Measurements from ENCODE around the gene SPDYE2. TPM values are rescaled to one million over a fixed set of nuclear protein-coding genes. Genes with fewer than 3 reads are reported as not detected.
"Not testable (repeated sequence)": the region's sequence is repeated elsewhere in the genome, so short reads cannot be mapped to it uniquely, and the experiment has no call there.

Gene SPDYE2
- total and polyA plus RNA-seq, 3 donors from 2014 or later: 5.4 to 19.5 (median 15.6) TPM

DNA sequence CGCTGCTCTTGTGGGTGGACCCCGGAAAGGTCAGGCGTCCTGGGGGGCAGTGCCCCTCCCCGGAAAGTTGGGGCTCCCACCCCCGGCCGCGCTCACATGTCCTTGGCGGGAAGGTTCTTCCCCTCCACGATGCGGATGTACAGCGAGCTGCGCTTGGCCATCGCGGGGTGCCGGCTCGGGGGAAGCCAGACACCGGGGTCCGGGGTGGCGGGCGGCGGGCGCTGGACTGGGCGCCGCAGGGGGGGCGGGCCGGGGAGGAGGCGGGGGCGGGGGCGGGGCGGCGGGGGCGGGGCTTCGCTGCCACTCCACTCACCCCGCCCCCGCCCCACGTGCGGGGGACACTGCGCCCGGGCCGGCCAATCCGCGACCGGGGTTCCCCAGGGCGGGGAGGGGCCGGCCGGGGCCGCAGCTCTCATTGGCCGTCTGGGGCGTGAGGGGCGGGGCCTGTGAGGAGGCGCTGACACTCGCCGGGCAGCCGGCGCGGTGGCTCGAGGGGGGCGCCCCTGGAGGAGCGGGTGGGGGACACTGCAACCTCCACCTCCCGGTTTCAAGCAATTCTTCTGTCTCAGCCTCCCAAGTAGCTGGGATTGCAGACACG is 33.4 kb upstream of the SPDYE2 start, which contains the start of gene RASA4B:
Gene RASA4B (minus strand): TSS at position 228 of the 598 bp plus-strand sequence. CDS start 67 bp downstream, at position 161.
- H3K4me3 ChIP-seq; H3K36me3 ChIP-seq (ENCODE audit: low read depth, missing control alignments); H3K9me3 ChIP-seq; H3K27me3 ChIP-seq; intact Hi-C loops (cut with DNase I; ENCODE audit: low total_unique reads); H3K27ac ChIP-seq; DNase-seq; H3K4me1 ChIP-seq: not testable (repeated sequence)
- no CpG with 5 or more reads among the region's 61 CpGs for WGBS, 2 donors

DNA sequence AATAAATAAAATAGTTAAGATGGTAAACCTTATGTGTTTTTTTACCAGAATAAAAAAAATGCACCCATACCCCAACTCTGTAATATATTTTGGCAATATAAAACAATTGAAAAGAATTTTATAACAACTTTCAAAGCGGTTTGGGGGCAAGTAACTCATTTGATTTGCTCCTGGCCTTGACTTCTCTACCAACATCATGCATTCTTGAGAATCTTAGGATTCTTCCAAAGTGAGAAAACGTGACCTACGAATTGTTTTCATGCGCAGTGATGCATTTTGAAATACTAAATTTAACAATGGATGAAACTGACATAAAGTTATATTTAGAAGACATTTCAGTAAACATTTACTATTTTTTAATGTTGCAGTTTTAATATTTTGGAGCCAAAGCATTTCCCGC is 30.2 kb upstream of the SPDYE2 start:
- DNase-seq; H3K4me3 ChIP-seq; H3K27ac ChIP-seq; H3K27me3 ChIP-seq; H3K4me1 ChIP-seq; intact Hi-C loops (cut with DNase I; ENCODE audit: low total_unique reads); H3K9me3 ChIP-seq; H3K36me3 ChIP-seq (ENCODE audit: low read depth, missing control alignments): not testable (repeated sequence)
- WGBS, 2 donors: 91% methylated on average over 4 of the region's 5 CpGs; no CpG with 5 or more reads in 1 of the 2 donors

DNA sequence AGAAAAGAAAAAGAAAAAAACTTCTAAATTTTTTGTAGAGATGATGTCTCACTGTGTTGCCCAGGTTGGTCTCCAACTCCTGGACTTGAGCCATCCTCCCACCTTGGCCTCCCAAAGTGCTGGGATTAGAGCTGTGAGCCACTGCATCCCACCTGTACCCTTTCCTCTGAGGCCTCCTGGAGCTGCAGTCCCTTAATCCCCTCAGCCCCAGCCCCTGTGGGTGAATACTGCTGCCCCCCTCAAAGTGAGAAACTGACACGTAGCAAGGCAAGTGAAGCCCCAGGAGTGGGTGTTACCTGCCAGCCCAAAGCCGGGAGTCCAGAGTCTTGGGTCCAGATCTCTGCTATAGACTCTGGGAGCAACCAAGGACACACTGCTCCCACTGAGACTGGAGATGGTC is 26.2 kb upstream of the SPDYE2 start:
- H3K9me3 ChIP-seq; H3K4me3 ChIP-seq; H3K4me1 ChIP-seq; DNase-seq; H3K36me3 ChIP-seq (ENCODE audit: low read depth, missing control alignments); H3K27ac ChIP-seq; H3K27me3 ChIP-seq; intact Hi-C loops (cut with DNase I; ENCODE audit: low total_unique reads): not testable (repeated sequence)
- 100% methylated on average over 1 of the region's 2 CpGs; no CpG with 5 or more reads in 1 of the 2 donors for WGBS, 2 donors

DNA sequence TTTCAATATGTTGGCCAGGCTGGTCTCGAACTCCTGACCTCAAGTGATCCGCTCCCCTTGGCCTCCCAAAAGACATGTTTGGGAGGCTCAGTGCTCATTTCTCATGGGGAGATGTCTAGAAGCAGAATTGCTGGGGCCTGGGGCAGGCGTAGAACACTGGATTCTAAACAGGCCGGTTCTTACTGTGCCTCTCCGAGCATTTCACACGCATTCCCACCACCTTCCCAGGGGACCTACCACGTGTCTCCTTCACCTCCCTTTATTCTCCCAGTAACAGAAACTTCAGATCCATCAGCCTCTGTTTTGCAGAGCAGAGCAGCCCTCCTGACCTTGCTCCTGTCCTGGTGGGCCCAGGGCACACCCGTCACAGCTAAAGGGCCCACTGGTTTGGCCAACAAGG is 23.8 kb upstream of the SPDYE2 start:
- H3K4me3 ChIP-seq; H3K9me3 ChIP-seq; DNase-seq; intact Hi-C loops (cut with DNase I; ENCODE audit: low total_unique reads); H3K27ac ChIP-seq; H3K27me3 ChIP-seq; H3K4me1 ChIP-seq; H3K36me3 ChIP-seq (ENCODE audit: low read depth, missing control alignments): not testable (repeated sequence)
- 40 to 57% methylated on average over 1 of the region's 8 CpGs for WGBS, 2 donors

DNA sequence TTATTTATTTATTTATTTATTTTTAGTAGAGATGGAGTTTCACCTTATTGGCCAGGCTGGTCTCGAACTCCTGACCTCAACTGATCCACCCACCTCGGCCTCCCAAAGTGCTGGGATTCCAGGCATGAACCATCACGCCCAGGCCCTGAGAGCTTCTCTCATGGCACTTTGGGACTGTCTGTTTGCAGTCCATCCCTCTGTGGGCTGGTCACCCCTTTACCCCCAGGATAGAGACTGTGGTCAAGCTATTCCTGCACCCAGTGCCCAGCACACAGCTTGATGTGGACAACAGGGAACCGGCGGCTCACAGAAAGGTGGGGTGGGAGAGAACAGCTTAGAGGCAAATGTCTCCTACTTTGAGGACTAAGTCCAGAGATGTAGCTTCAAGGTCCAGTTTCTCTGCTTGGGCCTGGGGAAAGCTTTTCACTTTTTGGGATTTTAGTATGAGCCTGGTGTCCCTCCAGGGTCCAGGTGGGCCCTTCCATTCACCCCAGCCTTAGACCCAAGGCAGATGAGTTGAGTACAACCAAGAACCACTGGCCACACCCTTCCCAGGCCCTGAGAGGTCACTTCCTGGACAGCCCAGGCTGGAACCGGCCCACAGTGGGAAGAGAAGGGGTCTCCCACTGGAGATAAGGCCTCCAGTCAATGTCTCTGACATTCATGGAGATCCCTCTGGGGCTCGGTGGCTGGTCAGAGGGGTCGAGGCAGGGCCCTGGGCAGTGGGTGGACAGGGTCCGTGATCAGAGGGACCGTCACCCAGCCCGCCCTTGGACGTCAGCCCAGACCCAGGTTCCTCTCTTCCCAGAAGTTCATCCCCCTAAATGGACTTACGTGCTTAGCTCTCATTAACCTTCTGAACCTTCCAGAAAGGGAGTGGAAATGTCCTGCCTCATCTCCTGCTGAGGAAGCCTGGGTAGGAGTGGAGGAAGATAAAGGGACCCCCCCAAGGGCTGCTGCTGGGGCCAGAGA is 22.9 kb upstream of the SPDYE2 start:
- H3K27me3 ChIP-seq; H3K9me3 ChIP-seq; DNase-seq; H3K4me3 ChIP-seq; H3K27ac ChIP-seq; H3K4me1 ChIP-seq; intact Hi-C loops (cut with DNase I; ENCODE audit: low total_unique reads); H3K36me3 ChIP-seq (ENCODE audit: low read depth, missing control alignments): not testable (repeated sequence)
- WGBS, 2 donors: 80 to 93% methylated on average over 1 to 3 of the region's 13 CpGs

DNA sequence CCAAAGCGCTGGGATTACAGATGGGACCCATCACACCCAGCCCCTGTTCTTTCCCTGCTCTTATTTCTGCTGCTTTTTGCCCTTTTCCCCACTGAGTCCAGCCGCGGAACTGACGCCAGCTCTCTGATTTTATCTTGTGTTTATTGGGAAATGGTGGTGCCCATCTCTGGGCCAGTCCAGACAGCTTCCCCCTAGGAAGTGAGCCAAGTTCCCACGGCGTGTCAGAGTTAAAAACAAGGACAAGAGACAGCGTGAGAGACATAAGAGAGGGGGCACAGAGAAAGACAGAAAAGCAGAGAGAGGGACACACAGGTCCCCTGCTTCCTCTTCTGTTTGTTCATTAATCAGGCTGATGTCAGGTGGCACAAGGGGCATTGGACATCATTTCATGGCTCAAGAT is 19.4 kb upstream of the SPDYE2 start:
- H3K9me3 ChIP-seq; H3K27ac ChIP-seq; H3K4me1 ChIP-seq; H3K36me3 ChIP-seq (ENCODE audit: low read depth, missing control alignments); H3K27me3 ChIP-seq; DNase-seq; intact Hi-C loops (cut with DNase I; ENCODE audit: low total_unique reads); H3K4me3 ChIP-seq: not testable (repeated sequence)
- no CpG with 5 or more reads among the region's 7 CpGs for WGBS, 2 donors

DNA sequence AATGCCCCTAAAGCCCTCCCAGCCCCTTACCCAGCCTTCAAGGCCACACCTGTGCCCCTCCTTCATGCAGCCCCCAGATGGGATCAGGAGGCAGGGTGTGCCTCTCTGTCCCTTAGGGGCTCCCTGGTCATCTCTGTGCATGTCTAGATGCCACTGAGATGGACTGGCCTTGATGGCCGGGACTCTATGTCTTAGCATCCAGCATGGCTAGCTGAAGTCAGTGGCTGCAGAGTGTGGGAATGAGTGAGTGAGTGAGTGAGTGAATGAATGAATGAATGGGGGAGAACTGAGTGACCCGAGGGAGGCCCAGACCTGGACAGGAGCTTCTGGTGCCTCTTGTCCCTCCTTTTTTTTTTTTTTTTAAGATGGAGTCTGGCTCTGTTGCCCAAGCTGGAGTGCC is 18.9 kb upstream of the SPDYE2 start:
- H3K27ac ChIP-seq; DNase-seq; intact Hi-C loops (cut with DNase I; ENCODE audit: low total_unique reads); H3K4me3 ChIP-seq; H3K27me3 ChIP-seq; H3K4me1 ChIP-seq; H3K9me3 ChIP-seq; H3K36me3 ChIP-seq (ENCODE audit: low read depth, missing control alignments): not testable (repeated sequence)
- 91 to 100% methylated on average over 1 to 2 of the region's 2 CpGs for whole genome bisulfite sequencing, 2 donors

DNA sequence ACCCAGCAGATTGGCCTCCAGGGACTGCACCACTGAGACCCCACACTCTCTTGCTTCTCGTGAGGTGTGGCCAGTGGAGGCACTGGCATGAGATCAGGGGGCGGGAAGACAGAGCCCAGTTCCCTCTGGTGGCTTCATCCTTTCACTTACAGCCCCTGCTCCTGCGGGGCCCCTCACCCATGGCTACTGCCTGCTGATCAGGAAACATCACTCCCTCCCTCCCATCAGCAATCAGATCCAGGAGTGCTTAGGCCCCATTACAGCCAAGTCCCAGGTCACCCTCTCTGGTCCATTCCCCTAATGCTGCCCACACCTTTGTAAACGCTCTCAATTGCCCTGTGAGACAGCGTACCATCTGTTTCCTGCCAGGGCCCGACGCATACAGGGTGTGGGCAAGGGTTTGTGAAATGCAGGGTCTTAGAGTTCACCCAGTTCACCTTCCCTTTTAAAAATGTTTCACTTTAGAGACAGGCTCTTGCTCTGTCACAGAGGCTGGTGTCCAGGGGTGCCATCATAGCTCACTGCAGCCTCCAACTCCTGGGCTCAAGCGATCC is 15.9 kb upstream of the SPDYE2 start:
- WGBS, 2 donors: 68 to 83% methylated on average over 3 of the region's 8 CpGs

DNA sequence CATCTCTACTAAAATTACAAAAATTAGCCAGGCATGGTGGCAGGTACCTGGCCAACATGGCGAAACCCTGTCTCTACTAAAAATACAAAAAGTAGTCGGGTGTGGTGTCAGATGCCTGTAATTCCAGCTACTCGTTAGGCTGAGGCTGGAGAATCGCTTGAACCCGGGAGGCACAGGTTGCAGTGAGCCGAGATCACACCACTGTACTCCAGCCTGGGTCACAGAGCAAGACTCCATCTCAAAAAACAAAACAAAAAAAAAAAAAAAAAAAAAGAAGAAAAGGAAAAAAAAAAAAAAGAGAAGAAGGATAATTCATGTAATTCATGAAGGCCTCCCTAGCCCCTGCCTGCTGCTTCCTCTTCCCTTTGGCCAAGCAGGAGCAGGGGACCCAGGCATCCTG is 10.4 kb upstream of the SPDYE2 start:
- peak; percentile 12 for DNase-seq
- H3K27me3 ChIP-seq; intact Hi-C loops (cut with DNase I; ENCODE audit: low total_unique reads); H3K4me3 ChIP-seq; H3K9me3 ChIP-seq; H3K36me3 ChIP-seq (ENCODE audit: low read depth, missing control alignments); H3K27ac ChIP-seq; H3K4me1 ChIP-seq: not testable (repeated sequence)
- 91 to 98% methylated on average over 5 of the region's 6 CpGs for WGBS, 2 donors

More for the DNA sequence above, 15.9 kb upstream of the SPDYE2 start:
- H3K36me3 ChIP-seq (ENCODE audit: low read depth, missing control alignments); H3K4me3 ChIP-seq; H3K9me3 ChIP-seq; H3K27ac ChIP-seq; intact Hi-C loops (cut with DNase I; ENCODE audit: low total_unique reads); H3K27me3 ChIP-seq; H3K4me1 ChIP-seq; DNase-seq: not testable (repeated sequence)

DNA sequence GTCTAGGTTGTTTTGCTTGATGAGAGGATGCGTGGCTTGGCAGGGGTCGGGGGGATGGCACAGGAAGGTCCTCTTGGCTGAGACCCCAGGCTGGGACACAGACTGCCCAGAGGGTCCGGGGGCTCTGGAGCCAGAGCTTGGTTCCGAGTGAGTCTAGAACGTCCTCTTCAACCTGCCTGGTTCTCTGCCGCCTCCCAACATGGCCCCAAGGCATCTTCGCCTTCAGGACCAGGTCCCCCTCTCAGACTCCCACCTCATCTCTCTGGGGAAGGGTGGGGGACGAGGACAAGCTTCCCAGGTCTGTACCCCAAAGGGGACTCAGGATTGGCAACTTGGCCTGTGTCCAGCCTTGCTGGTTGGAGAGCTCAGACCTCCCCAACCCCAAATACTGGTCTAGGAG is 8.9 kb upstream of the SPDYE2 start:
- WGBS, 2 donors: no CpG with 5 or more reads among the region's 8 CpGs
- H3K36me3 ChIP-seq (ENCODE audit: low read depth, missing control alignments); DNase-seq; H3K27ac ChIP-seq; H3K9me3 ChIP-seq; H3K4me1 ChIP-seq; H3K4me3 ChIP-seq; H3K27me3 ChIP-seq; intact Hi-C loops (cut with DNase I; ENCODE audit: low total_unique reads): not testable (repeated sequence)

DNA sequence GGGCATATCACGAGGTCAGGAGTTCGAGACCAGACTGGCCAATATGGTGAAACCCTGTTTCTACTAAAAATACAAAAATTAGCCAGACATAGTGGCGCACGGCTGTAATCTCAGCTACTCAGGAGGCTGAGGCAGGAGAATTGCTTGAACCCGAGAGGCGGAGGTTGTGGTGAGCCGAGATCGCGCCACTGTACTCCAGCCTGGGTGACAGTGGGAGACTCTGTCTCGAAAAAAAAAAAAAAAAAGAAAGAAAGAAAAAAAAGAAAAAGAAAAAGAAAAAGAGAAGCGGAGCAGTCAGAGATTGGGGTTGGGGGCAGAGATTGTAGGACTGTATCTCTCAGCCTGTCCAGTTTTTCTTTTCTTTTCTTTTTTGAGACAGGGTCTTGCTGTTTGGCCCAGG is 8.3 kb upstream of the SPDYE2 start:
- peak; percentile 13 for DNase-seq
- H3K4me1 ChIP-seq; H3K9me3 ChIP-seq; H3K27ac ChIP-seq; intact Hi-C loops (cut with DNase I; ENCODE audit: low total_unique reads); H3K36me3 ChIP-seq (ENCODE audit: low read depth, missing control alignments); H3K27me3 ChIP-seq; H3K4me3 ChIP-seq: not testable (repeated sequence)
- WGBS, 2 donors: 86 to 94% methylated on average over 3 to 7 of the region's 11 CpGs

DNA sequence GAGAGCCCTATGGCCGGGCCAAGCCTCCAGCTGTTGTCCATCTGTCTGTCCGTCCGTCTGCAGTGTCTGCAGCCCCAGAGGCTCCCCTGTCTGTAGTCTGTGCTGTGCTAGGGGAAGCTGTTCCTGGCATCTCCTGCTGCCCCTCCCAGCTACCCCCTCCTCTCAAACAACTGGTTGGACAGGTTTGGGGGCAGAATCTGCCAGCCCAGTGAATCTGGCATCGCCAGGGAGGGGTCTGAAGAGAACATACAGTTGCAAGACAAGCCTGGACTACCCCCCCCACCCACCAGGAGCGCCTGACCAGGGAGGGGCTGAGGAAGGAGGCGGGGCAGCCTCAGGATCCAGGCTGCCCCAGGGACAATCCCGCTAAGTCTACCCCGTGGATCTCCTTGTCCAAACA is 7.4 kb upstream of the SPDYE2 start, which contains the start of gene UPK3BL2:
Gene UPK3BL2 (minus strand): TSS at position 101 of the 400 bp plus-strand sequence. CDS start 60 bp downstream, at position 41.
- H3K4me3 ChIP-seq; DNase-seq; H3K4me1 ChIP-seq; H3K9me3 ChIP-seq; H3K36me3 ChIP-seq (ENCODE audit: low read depth, missing control alignments); intact Hi-C loops (cut with DNase I; ENCODE audit: low total_unique reads); H3K27me3 ChIP-seq; H3K27ac ChIP-seq: not testable (repeated sequence)
- no CpG with 5 or more reads among the region's 8 CpGs for WGBS, 2 donors

Measured in testis (tissue), 3 donors.